Activated CD8-positive, alpha-beta memory T cell treated with anti-CD3 and anti-CD28 coated beads for 36 hours (primary cell): ENCODE data around the gene ZNF80. TPM values are rescaled to one million over a fixed set of nuclear protein-coding genes. Genes with fewer than 3 reads are reported as not detected.
"Not testable (repeated sequence)": the region's sequence is repeated elsewhere in the genome, so short reads cannot be mapped to it uniquely, and the experiment has no call there.

Experiments
- CTCF ChIA-PET: fragments of 350-600 bp; sonication (Branson Sonifier 250); formaldehyde crosslinking; loops from one replicate; lab custom pipeline; 2021; ENCODE audit warnings: antibody characterized with exemption; lab: Charles Lee
- POLR2A ChIA-PET: fragments of 350-600 bp; sonication (Branson Sonifier 250); formaldehyde crosslinking; loops from one replicate; lab custom pipeline; 2021; ENCODE audit warnings: antibody characterized with exemption; lab: Charles Lee
- total RNA-seq, 2 experiments: library from RNA; stranded (reverse); gene quantifications; one replicate each; pipeline ENCODE4 v1.2.3, GENCODE V29; 2021

Gene ZNF80
- 1 to 10 TPM; 1.6 to 2.1 TPM for total RNA-seq

DNA sequence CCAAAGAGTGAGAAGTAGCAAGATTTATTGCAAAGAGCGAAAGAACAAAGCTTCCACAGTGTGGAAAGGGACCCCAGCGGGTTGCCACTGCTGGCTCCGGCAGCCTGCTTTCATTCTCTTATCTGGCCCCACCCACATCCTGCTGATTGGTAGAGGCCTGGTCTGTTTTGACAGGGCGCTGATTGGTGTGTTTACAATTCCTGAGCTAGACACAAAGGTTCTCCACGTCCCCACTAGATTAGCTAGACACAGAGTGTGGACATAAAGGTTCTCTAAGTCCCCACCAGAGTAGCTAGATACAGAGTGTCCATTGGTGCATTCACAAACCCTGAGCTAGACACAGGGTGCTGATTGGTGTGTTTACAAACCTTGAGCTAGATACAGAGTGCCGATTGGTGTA is at the start of gene ZNF80:
ZNF80 (minus strand) TSS at position 101 of the 400 bp plus-strand sequence. CDS start 504 bp downstream, outside the sequence.
- POLR2A ChIA-PET, result interaction anchor here (0.6 to 0.8 kb wide), 2 partner anchors 20 to 24 kb away, joined by 3 read pairs; no protein-coding TSS in a partner anchor
- CTCF ChIA-PET, result interaction anchor here (1.5 kb wide), 1 partner anchor 56 kb away, joined by 3 read pairs; no protein-coding TSS in a partner anchor

DNA sequence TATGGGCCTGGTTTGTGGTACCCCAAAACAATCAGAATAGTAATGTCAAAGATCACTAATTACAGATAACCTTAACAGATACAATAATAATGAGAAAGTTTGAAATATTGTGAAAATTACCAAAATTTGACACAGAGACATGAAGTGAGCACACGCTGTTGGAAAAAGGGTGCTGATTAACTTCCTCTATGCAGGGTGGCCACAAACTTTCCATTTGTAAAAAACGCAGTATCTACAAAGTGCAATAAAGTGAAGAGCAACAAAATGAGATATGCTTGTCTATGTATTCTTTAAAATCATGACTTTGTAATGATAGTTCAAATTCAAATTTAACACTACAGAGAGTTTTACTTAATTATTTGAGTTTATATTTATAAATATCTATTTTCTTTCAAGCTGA is 48.9 kb upstream of the ZNF80 start:
- ChIA-PET POLR2A (no interaction called here), CTCF (interaction anchor here (1.0 kb wide), 1 partner anchor 13 kb away, joined by 4 read pairs; no protein-coding TSS in a partner anchor)

DNA sequence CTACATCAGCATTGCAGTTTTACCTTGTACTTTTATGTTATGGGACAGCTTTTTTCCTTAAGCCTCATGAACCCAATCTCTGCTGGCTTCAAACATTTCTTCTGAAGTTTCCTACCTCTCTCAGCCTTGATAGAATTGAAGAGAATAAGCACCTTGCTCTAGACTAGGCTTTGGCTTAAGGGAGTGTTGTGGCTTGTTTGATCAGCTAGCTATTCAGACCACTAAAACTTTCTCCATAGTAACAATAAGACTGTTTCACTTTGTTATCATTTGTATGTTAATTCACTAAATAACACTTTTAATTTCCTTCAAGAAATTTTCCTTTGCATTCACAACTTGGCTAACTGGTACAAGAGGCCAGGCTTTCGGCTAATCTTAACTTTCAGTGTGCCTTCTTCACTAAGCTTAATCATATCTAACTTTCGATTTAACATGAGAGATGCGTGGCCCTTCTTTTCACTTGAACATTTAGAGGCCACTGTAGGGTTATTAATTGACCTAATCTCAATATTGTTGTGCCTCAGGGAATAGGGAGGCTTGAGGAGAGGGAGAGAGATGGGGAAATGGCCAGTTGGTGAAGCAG is 48.4 kb upstream of the ZNF80 start:
- POLR2A ChIA-PET, result no interaction called here
- CTCF ChIA-PET, result interaction anchor here (1.0 kb wide), 1 partner anchor 13 kb away, joined by 4 read pairs; no protein-coding TSS in a partner anchor

DNA sequence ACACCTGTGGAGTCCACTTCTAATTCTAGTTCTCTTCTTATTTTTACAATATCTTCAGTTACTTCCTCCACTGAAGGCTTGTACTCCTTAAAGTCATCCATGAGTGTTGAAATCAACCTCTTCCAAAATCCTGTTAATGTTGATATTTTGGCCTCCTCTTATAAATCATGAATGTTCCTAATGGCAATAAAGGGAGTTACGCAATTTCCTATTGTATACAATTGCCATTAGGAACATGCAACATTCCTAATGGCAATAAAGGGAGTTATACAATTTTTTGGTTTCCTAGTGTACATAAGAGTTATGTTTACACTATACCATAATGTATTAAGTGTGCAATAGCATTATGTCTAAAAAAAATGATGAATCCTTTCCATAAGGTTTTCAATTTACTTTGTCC is 47.3 kb upstream of the ZNF80 start:
- POLR2A ChIA-PET, result no interaction called here
- CTCF ChIA-PET, result no interaction called here

DNA sequence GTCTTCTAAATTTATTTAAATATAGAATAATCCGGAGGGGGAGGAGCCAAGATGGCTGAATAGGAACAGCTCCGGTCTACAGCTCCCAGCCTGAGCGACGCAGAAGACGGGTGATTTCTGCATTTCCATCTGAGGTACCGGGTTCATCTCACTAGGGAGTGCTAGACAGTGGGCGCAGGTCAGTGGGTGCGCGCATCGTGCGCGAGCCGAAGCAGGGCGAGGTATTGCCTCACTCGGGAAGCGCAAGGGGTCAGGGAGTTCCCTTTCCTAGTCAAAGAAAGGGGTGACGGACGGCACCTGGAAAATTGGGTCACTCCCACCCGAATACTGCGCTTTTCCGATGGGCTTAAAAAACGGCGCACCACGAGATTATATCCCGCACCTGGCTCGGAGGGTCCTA is 39.5 kb upstream of the ZNF80 start:
- CTCF ChIA-PET, result not testable (repeated sequence)

DNA sequence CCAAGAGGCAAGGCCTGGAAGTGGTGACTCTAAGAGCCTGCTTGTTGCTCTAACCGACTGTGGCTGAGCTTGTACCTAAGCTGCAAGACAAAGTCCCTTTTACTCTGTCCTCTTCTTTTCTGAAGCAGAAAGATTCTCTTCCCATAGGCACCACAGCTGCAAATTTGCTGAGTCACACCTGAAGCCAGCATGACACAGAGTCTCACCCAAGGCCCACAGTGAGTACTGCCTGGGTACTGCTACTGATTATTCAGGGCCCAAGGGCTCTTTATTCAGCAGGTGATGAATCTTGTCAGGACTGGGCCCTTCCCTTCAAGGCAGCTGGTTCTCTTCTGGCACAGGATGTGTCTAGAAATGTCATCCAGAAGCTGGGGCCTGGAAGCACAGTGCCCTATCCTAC is 37.6 kb upstream of the ZNF80 start:
- CTCF ChIA-PET, result no interaction called here

More for the DNA sequence above, 39.5 kb upstream of the ZNF80 start:
- POLR2A ChIA-PET, result not testable (repeated sequence)

DNA sequence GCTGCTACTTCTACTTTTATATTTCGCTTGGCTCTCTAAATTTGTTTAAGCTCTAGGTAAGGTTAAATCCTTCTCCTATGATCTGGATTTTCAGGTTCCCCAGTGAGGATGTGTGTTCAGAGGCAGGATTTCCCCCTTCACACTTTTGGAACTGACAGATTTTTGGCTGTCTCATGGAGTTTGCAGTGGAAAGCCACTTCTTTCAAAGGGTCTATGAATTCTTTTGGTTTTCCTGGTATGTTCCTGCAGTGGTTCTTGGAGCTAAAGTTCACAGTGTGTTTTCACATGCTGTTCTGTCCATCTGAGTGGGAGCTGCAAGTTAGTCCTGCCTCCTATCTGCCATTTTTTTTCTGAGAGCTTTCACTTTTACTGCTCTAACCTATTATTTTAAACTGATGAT is 34.9 kb upstream of the ZNF80 start:
- ChIA-PET POLR2A (no interaction called here), CTCF (no interaction called here)

More for the DNA sequence above, 37.6 kb upstream of the ZNF80 start:
- POLR2A ChIA-PET, result interaction anchor here (0.9 kb wide), 1 partner anchor 16 kb away, joined by 3 read pairs; no protein-coding TSS in a partner anchor

DNA sequence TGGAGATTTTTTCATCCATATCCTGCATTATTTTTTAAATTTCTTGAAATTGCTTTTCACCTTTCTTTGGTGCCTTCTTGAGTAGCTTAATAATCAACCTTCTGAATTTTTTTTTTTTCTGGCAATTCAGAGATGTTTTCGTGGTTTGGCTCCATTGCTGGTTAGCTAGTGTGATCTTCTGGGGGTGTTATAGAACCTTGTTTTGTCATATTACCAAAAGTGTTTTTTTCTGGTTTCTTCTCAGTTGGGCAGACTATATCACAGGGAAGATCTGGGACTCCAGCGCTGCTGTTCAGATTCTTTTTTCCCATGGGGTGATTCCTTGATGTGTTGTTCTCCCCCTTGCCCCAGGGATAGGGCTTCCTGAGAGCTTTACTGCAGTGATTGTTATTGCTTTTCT is 32.6 kb upstream of the ZNF80 start:
- ChIA-PET POLR2A (no interaction called here), CTCF (interaction anchor here (0.7 kb wide), 1 partner anchor 93 kb away, joined by 3 read pairs; no protein-coding TSS in a partner anchor)

DNA sequence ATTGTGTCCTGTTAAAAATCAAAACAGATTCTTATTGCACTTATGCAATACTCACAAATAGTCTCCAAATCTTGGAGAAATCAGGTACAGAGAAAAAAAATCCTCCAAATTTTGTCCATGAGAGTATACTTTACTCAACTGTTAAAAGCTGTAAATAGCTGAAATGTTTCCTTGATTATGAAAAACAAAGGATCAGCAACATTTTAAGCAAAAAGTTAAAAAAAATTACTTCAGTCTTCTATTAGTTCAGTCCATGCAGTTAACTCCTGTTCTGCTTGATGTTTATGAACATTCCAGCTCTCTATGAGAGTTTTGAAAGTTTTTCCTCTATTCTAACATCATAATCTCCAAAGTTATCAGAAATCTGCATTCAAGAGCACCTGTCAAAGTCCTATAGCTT is 22.8 kb upstream of the ZNF80 start:
- POLR2A ChIA-PET, result no interaction called here
- CTCF ChIA-PET, result interaction anchor here (1.5 kb wide), 1 partner anchor 159 kb away, joined by 3 read pairs; no protein-coding TSS in a partner anchor

DNA sequence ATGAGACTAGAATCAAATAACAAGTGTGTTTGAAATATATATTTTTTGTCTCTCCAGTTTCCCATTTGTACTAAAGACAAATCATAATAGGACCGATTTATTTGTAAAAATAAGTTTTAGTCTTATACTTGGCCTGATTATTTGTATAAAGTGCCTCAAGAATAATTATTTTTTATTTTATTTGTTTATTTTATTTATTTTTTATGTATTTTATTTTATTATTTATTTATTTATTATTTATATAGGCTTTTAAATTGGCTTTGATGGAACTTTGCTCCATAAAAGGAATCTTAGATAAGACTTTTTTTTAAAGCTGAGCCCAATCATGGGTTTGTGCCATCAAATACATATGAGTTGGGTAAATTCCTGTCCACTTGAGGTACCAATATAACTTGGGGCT is 22.2 kb upstream of the ZNF80 start:
- CTCF ChIA-PET, result interaction anchor here (0.8 to 1.5 kb wide), 2 partner anchors 159 kb away, joined by 3 read pairs; no protein-coding TSS in a partner anchor

DNA sequence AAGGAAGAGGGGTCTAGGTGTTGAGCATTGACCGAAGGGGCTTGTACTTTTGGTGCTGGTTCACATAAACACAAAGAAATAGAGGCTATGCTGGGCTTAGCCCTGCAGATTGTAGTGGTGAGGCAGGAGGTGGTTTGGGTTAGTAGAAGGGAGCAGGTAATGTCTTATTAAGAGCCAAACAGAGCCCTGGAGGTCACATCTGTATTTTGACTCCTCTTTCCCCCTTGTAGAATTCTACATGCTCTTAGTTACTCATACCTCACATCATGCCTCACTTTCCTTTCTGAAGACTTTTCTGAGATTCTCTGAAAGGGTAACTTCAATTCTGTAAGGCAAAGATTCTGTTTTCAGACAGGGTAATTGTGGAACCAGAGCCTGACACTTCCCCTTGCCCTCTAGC is 16.1 kb upstream of the ZNF80 start:
- POLR2A ChIA-PET, result no interaction called here
- CTCF ChIA-PET, result no interaction called here

More for the DNA sequence above, 22.2 kb upstream of the ZNF80 start:
- POLR2A ChIA-PET, result no interaction called here

DNA sequence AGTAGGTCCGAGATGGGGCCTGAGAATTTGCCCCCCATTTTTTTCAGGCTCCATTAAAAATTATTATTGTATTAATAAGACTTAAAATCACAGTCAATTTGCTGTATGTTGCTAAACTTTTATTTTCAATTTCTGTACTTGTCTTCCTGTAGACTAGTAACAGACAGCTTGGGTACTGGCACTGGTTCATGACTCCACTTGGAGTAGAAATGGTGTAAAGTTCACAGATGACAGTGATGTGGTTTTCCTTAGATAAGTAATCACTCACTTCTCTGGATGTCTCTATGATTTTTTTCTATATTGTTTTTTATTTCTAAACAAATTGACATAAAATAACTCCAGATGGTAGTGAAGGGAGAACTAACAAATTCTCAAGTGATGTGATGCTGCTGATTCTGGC is 15.6 kb upstream of the ZNF80 start:
- CTCF ChIA-PET, result no interaction called here
- POLR2A ChIA-PET, result no interaction called here

DNA sequence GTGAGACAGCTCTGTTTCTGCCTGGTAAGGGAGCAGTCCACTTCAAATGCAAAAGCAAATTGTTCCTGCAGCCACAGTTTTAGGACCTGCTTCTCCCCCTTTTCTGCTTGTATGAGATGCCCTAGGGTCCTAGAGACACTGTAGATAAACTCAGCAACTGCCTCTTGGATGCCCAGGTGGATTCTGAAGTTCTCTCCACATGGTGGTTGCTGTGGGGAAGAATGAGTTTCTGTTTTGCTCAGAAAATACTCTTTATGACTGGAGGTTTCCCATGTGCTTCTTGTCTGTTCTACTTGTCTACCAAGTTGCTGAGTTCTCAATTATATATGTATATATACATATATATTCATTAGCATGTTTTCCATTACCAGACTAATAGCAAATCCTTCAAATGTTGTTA is 5.6 kb upstream of the ZNF80 start:
- CTCF ChIA-PET, result interaction anchor here (1.3 kb wide), 1 partner anchor 11 kb away, joined by 3 read pairs; no protein-coding TSS in a partner anchor
- POLR2A ChIA-PET, result no interaction called here

DNA sequence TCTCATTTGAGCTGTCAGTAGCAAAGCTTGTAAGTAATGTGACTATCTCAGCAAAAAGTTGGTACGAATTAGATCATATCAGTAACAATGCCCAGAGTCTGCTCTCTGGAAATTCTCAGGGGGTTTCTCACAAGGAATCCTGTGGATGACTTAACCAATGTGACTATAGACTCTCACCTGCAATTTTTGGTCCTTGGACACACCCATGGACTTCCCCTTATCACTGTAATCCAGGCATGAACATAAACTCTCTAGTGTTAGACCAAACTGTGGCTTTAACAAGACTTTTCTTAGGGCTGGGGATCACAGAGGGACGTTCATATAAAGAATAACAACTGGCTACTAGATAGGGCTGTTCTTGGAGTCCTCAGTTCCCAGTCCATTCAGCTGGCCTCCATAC is 3.9 kb upstream of the ZNF80 start:
- CTCF ChIA-PET, result interaction anchor here (1.2 to 1.8 kb wide), 2 partner anchors 10 to 19 kb away, joined by 3 to 7 read pairs; no protein-coding TSS in a partner anchor
- POLR2A ChIA-PET, result no interaction called here

DNA sequence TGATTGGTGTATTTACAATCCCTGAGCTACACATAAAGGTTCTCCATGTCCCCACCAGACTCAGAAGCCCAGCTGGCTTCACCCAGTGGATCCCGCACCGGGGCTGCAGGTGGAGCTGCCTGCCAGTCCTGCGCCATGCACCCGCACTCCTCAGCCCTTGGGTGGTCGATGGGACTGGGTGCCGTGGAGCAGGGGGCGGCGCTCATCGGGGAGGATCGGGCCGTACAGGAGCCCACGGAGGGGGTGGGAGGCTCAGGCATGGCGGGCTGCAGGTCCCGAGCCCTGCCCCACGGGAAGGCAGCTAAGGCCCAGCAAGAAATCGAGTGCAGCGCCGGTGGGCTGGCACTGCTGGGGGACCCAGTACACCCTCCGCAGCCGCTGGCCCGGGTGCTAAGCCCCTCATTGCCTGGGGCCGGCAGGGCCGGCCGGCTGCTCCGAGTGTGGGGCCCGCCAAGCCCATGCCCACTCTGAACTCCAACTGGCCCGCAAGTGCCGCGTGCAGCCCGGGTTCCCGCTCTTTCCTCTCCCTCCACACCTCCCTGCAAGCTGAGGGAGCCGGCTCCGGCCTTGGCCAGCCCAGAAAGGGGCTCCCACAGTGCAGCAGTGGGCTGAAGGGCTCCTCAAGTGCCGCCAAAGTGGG is 888 bp upstream of the ZNF80 start:
- ChIA-PET POLR2A (interaction anchor here (0.8 kb wide), 1 partner anchor 21 kb away, joined by 3 read pairs; no protein-coding TSS in a partner anchor), CTCF (interaction anchor here (1.5 kb wide), 1 partner anchor 55 kb away, joined by 3 read pairs; no protein-coding TSS in a partner anchor)

DNA sequence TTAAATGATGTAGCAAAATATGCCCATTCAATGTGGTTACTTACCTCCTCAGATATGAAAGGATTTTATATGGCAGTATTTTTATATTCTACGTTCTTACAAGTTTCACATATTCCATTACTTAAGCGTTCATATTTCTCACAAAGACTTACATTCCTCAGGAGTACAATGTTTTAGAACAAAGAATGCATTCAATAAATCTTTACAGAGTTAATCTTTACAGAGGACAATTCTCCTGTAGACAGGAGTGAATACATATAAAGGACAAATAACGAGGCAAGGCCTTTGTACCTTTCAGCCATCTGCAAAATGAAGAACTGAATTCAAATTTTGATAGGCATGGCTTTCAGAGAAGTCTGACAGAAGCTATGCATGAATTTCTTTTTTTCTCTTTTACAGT is 1.9 kb downstream of the ZNF80 start:
- ChIA-PET CTCF (interaction anchor here (1.1 kb wide), 1 partner anchor 75 kb away, joined by 3 read pairs; no protein-coding TSS in a partner anchor), POLR2A (interaction anchor here (1.5 to 1.6 kb wide), 2 partner anchors 14 to 22 kb away, joined by 3 to 7 read pairs; no protein-coding TSS in a partner anchor)

DNA sequence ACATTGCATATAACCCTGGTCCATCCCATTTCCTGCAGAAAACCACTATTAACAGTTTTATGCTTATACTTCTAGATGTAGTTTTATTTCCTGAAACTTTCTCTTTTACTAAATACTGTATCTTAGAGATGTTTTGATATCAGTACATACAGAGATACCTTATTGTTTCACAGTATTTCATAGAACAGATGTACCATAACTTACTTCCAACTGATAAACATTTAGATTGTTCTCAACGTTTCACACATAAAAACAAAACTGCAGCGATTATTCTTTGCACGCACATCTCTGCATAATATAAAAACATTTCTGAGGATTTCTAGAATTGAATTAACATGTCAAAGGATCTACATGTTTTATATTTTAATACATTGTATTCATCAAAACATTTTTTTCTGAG is 2.6 kb downstream of the ZNF80 start:
- POLR2A ChIA-PET, result interaction anchor here (1.6 kb wide), 1 partner anchor 13 kb away, joined by 3 read pairs; no protein-coding TSS in a partner anchor
- CTCF ChIA-PET, result no interaction called here

DNA sequence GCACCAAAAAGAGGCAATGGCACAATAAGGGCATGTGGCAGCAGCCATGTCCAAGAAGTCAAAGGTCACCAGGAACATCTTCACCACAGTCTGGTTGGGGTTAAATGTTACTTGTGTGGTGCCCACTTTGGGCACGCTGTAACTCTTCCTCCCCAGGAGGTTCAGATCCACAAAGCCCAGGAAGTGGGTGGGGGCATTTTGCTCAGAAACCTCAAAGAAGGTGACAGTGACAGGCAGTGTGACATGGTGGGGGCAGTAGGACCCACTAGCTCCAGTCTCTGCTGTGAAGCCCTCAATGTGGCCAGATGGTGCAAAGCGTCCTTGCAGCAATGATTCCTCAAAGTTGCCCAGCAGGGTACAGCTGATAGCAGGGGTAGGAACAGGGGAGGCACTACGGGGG is 5.8 kb downstream of the ZNF80 start:
- POLR2A ChIA-PET, result interaction anchor here (0.7 kb wide), 1 partner anchor 17 kb away, joined by 3 read pairs; no protein-coding TSS in a partner anchor
- CTCF ChIA-PET, result interaction anchor here (1.2 to 1.4 kb wide), 3 partner anchors 9 to 59 kb away, joined by 3 to 6 read pairs (median 4); no protein-coding TSS in a partner anchor

DNA sequence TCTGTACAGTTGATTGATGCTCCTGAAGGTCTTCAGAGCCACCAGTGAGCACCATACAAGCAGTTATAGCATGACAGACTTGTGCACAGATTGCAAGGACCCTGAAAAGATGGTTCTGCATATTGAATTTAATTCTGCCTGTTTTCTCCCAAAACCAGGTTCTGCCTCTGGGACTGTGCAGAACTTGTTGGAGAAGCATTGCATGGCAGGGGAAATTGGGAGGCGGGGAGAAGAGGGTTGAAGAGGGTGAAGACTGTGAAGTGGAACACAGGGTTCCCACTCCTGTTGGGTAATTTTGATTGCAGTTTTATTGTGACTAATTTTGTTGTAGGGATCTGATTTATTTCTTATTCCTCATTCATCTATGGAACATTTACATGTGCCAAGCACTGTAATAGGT is 10.3 kb downstream of the ZNF80 start:
- ChIA-PET POLR2A (interaction anchor here (1.0 kb wide), 1 partner anchor 13 kb away, joined by 3 read pairs; no protein-coding TSS in a partner anchor), CTCF (interaction anchor here (1.9 kb wide), 1 partner anchor 64 kb away, joined by 7 read pairs; no protein-coding TSS in a partner anchor)
